ENCODE data around the gene SLU7. TPM values are rescaled to one million over a fixed set of nuclear protein-coding genes. Genes with fewer than 3 reads are reported as not detected.

Gene SLU7
- total and polyA plus RNA-seq, 9 of the 15 experiments (the other 6 are each of a cell fraction or from before 2014, with no cell fraction given): 42.1 to 65.7 (median 54.8) TPM

DNA sequence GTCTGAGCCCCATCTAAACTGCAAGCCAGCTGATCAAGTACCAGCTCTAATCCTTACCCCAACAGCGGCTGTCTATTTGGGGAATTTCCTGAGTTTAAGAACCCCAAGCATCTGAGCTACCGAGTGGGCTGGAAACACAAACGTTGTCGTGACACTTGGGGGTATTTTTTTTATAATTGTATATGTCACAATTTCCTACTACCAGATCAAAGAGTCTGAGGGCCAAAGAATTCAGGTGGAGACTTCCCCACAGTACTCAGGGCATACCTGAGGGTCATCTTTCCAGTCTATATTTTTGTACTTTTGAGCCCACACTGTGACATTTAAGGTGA lies 45.6 kb upstream of the SLU7 start:
- FAIRE-seq: no peak
- no peak overlapping the region for H2AFZ ChIP-seq (ENCODE audit: low read depth, low read length)
- H4K20me1 ChIP-seq (replicated peaks; ENCODE audit: control insufficient read depth, insufficient read depth, low read length): no peaks in the 10 kb centered on the region
- H3K9me1 ChIP-seq (ENCODE audit: control insufficient read depth, insufficient read depth, low read length): no peaks in the 10 kb centered on the region
- WGBS (ENCODE audit: insufficient coverage, low coverage, missing lambda C conversion rate): 2% methylated on average over 4 of the region's 4 CpGs
- H3K27me3 ChIP-seq (ENCODE audit: control insufficient read depth in 2 of 2, insufficient read depth in 2 of 2, low read length in 2 of 2): peaks cover 7 to 10% of the 10 kb centered on the region in 2 experiments; a peak in 4 of 5 replicates
- ChIA-PET CTCF (ENCODE audit: low intra/inter-chr PET ratio) (no interaction called here), POLR2A (no interaction called here)
- H3K4me3 ChIP-seq: no peak overlapping the region
- H3K4me2 ChIP-seq (ENCODE audit: insufficient read depth, low read length): no peak overlapping the region
- in situ Hi-C loops (cut with MboI): no loop called here
- H3K27ac ChIP-seq (ENCODE audit: extremely low read depth, low read depth, low read length): no peak overlapping the region
- intact Hi-C loops (cut with micrococcal nuclease): no loop called here
- H3K4me1 ChIP-seq (replicated peaks in 1 of 2; ENCODE audit: control insufficient read depth in 2 of 2, insufficient read depth in 2 of 2, low read length in 2 of 2): peaks cover 0 to 4% of the 10 kb centered on the region in 2 experiments; a peak in 1 of 5 replicates
- TF ChIP-seq, protein P1, sequence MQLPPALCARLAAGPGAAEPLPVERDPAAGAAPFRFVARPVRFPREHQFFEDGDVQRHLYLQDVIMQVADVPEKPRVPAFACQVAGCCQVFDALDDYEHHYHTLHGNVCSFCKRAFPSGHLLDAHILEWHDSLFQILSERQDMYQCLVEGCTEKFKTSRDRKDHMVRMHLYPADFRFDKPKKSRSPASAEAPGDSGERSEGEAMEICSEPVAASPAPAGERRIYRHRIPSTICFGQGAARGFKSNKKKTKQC (CRISPR knock-in tag; IDR thresholded peaks at IDR 0.05): no peak
- TF ChIP-seq GATAD2A (IDR thresholded peaks at IDR 0.05) (no peak), ZNF197 (CRISPR knock-in tag; IDR thresholded peaks at IDR 0.05; ENCODE audit: low read depth) (no peak), SRSF7 (optimal IDR thresholded peaks at IDR 0.05; ENCODE audit: low read depth, low read length) (no peak), GABPB2 (CRISPR knock-in tag; conservative IDR thresholded peaks at IDR 0.05) (no peak), RHOXF2B (CRISPR knock-in tag; conservative IDR thresholded peaks at IDR 0.05) (no peak), BHLHE40 (IDR thresholded peaks at IDR 0.05; ENCODE audit: low read length) (no peak)
- TF ChIP-seq, protein P2, sequence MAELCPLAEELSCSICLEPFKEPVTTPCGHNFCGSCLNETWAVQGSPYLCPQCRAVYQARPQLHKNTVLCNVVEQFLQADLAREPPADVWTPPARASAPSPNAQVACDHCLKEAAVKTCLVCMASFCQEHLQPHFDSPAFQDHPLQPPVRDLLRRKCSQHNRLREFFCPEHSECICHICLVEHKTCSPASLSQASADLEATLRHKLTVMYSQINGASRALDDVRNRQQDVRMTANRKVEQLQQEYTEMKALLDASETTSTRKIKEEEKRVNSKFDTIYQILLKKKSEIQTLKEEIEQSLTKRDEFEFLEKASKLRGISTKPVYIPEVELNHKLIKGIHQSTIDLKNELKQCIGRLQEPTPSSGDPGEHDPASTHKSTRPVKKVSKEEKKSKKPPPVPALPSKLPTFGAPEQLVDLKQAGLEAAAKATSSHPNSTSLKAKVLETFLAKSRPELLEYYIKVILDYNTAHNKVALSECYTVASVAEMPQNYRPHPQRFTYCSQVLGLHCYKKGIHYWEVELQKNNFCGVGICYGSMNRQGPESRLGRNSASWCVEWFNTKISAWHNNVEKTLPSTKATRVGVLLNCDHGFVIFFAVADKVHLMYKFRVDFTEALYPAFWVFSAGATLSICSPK (IDR thresholded peaks at IDR 0.05; ENCODE audit: borderline replicate concordance): no peak
- H3K9ac ChIP-seq (ENCODE audit: insufficient read depth in 1 of 2, low read depth in 2 of 2, low read length in 2 of 2): no peak overlapping the region
- no peaks in the 10 kb centered on the region for H3K36me3 ChIP-seq (ENCODE audit: control insufficient read depth, insufficient read depth, low read length)
- BruUV-seq (replicated peaks): no TSS peak
- no peak for ATAC-seq
- no peaks in the 10 kb centered on the region for H3K79me2 ChIP-seq (ENCODE audit: control insufficient read depth, insufficient read depth, low read length)
- DNase-seq (ENCODE audit: extremely low read depth in 1 of 4, low spot score in 3 of 4): no peak
- H3K9me3 ChIP-seq (replicated peaks; ENCODE audit: control insufficient read depth, insufficient read depth, low read depth, low read length): no peaks in the 10 kb centered on the region
